Measurements from ENCODE around the gene SCYL1. TPM values are rescaled to one million over a fixed set of nuclear protein-coding genes. Genes with fewer than 3 reads are reported as not detected.

SCYL1 gene
- total and polyA plus RNA-seq, 2 of the 4 experiments (the other 2 are of a cell fraction), result 96.4 to 150 TPM

GRCh38 chr11:65553301-65554001 is 28.6 kb downstream of the SCYL1 start:
- Histone ChIP-seq H2BK120ac (ENCODE audit: low read depth, low read length) (no peak overlapping the region), H4K8ac (ENCODE audit: low read depth in 2 of 2, low read length in 2 of 2) (no peak overlapping the region), H3K14ac (replicated peaks; ENCODE audit: low read depth, low read length) (no peak overlapping the region), H2BK15ac (ENCODE audit: low read depth, low read length) (no peak overlapping the region), H3K18ac (ENCODE audit: low read depth, low read length) (no peak overlapping the region), H3K4ac (ENCODE audit: low read depth, low read length) (no peak overlapping the region), H2BK20ac (ENCODE audit: low read depth, low read length) (no peak overlapping the region), H4K5ac (ENCODE audit: low read depth, low read length) (no peak overlapping the region), H3K9me1 (ENCODE audit: insufficient read depth, low read length) (peaks cover 11% of the 10 kb centered on the region), H2AFZ (replicated peaks; ENCODE audit: low read length, poor library complexity) (no peak overlapping the region), H3K79me1 (ENCODE audit: low read depth in 1 of 2, low read length in 2 of 2) (peaks cover 16 to 42% of the 10 kb centered on the region in 2 experiments), H3K9me3 (ENCODE audit: control insufficient read depth, insufficient read depth, low read length) (no peaks in the 10 kb centered on the region), H4K91ac (ENCODE audit: insufficient read depth, low read depth, low read length) (no peak overlapping the region), H2BK5ac (ENCODE audit: low read depth, low read length, poor library complexity, severe bottlenecking) (no peak overlapping the region), H4K20me1 (ENCODE audit: insufficient read depth, low read length) (peaks cover 19% of the 10 kb centered on the region), H3K27ac (ENCODE audit: insufficient read depth, low read length) (no peak overlapping the region), H3K56ac (ENCODE audit: extremely low read depth, insufficient read depth, low read length) (no peak overlapping the region), H2AK5ac (ENCODE audit: low read depth, low read length) (no peak overlapping the region), H3K27me3 (ENCODE audit: control insufficient read depth, insufficient read depth, low read length) (no peaks in the 10 kb centered on the region), H3K4me2 (ENCODE audit: low read depth, low read length) (no peak overlapping the region), H2AK9ac (replicated peaks; ENCODE audit: low read depth, low read length, poor library complexity) (no peak overlapping the region), H3K23ac (ENCODE audit: low read depth, low read length) (no peak overlapping the region), H3K4me3 (ENCODE audit: insufficient read depth, low read depth, low read length) (no peak overlapping the region), H3K36me3 (ENCODE audit: control insufficient read depth, insufficient read depth, low read length) (peaks cover 27% of the 10 kb centered on the region), H3K9ac (ENCODE audit: low read depth, low read length) (no peak overlapping the region), H3K4me1 (ENCODE audit: control insufficient read depth, insufficient read depth, low read length) (peaks cover 20% of the 10 kb centered on the region)
- intact Hi-C loops (cut with micrococcal nuclease) (no loop called here), in situ Hi-C loops (cut with MboI; ENCODE audit: low sequenced_read_pairs) (no loop called here), dilution Hi-C loops (cut with HindIII; ENCODE audit: low sequenced_read_pairs, unreplicated experiment) (no loop called here)
- no TSS peak for BruUV-seq (replicated peaks)
- DNase-seq (no peak), ATAC-seq (ENCODE audit: low read depth) (no peak)
- 62% methylated on average over 23 of the region's 37 CpGs; no CpG with 5 or more reads in 1 of the 2 experiments for WGBS, 2 experiments (ENCODE audit: extremely low coverage in 2 of 2, insufficient read length in 1 of 2)
- no peak for TF ChIP-seq RAD21 (IDR thresholded peaks at IDR 0.05; ENCODE audit: low read length)
- TF ChIP-seq MAFK (IDR thresholded peaks at IDR 0.05; ENCODE audit: low read depth, low read length), result no peak
- no peak for TF ChIP-seq CTCF (conservative IDR thresholded peaks at IDR 0.05; ENCODE audit: low read depth, low read length)
- POLR2A ChIA-PET (ENCODE audit: unreplicated experiment), result no interaction called here
- CTCF ChIA-PET, result no interaction called here

All from IMR-90 (cell line).